Ovary (tissue), 3 donors: ENCODE measurements around the gene RBFOX2.

Experiments used
- EP300 ChIP-seq: sonication (generic); formaldehyde crosslinking; IDR thresholded peaks from one replicate; pipeline ENCODE4 v1.6.1; 2017; ENCODE audit warnings: antibody characterized with exemption
- POLR2A ChIP-seq: fragments of 450-650 bp; IDR thresholded peaks from one replicate; pipeline ENCODE4 v1.6.1; 2017; ENCODE audit warnings: antibody characterized with exemption, mild to moderate bottlenecking, moderate library complexity
- TF ChIP-seq, protein P1 (sequence below), 3 donors: fragments of 450-650 bp in 2 of 3; fragments of 200-600 bp in 1 of 3; IDR thresholded peaks; one replicate each; pipeline versions ENCODE4 v1.5.1 to v1.8.0; 2016 to 2022; ENCODE audit warnings: antibody characterized with exemption in 3 of 3, mild to moderate bottlenecking in 1 of 3
- donor health status: DM: no; HTN: no; CAD: no.

GRCh38 chr22:36056980-36057379, 28.4 kb upstream of the RBFOX2 start:
- TF ChIP-seq, protein P1, sequence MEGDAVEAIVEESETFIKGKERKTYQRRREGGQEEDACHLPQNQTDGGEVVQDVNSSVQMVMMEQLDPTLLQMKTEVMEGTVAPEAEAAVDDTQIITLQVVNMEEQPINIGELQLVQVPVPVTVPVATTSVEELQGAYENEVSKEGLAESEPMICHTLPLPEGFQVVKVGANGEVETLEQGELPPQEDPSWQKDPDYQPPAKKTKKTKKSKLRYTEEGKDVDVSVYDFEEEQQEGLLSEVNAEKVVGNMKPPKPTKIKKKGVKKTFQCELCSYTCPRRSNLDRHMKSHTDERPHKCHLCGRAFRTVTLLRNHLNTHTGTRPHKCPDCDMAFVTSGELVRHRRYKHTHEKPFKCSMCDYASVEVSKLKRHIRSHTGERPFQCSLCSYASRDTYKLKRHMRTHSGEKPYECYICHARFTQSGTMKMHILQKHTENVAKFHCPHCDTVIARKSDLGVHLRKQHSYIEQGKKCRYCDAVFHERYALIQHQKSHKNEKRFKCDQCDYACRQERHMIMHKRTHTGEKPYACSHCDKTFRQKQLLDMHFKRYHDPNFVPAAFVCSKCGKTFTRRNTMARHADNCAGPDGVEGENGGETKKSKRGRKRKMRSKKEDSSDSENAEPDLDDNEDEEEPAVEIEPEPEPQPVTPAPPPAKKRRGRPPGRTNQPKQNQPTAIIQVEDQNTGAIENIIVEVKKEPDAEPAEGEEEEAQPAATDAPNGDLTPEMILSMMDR (IDR thresholded peaks at IDR 0.05), result no peak
- TF ChIP-seq POLR2A, result no peak
- no peak for TF ChIP-seq EP300
